H54 (cell line): ENCODE measurements around the gene TSPY9.
"Not testable (repeated sequence)": the region's sequence is repeated elsewhere in the genome, so short reads cannot be mapped to it uniquely, and the experiment has no call there.

Source experiments
- DNase-seq: peaks from one replicate; pipeline ENCODE4 v3.0.0; 2011; ENCODE audit warnings: low spot score, mixed read lengths; ENCODE audit not compliant: insufficient read length
- FAIRE-seq: peaks from 3 replicates; lab custom pipeline; 2011; peaks lifted over from hg19 to GRCh38; lab: Jason Lieb, UNC

The TSPY9 gene

GRCh38 chrY:9486967-9487366, at the start of gene TSPY9:
TSS of gene TSPY9 (plus strand) at chrY:9487267. CDS start at chrY:9487313, 46 bp downstream.
- not testable (repeated sequence) for FAIRE-seq, DNase-seq

DNA sequence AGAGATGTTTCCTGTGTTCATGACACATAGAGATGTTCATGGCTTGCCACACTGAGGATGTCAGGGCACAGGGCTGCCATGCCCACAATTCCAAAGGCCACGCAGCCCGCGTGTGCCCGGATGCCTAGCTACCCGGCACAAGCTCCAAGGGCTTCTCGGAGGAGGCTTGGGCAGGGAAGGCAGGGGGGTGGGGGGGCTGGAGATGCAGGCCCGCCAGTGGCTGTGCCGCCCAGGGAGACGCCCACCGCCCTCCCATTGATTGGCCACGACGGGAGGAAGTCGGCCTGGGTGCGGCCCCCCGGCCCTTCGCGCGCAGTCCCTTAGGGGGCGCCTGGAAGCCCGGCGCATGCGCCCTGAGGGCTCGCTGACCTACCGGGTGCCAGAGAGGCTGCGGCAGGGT, 20.4 kb upstream of the TSPY9 start, which contains the start of gene TSPY1:
Gene TSPY1 (plus strand): TSS at position 301 of the 400 bp plus-strand sequence. CDS start 46 bp downstream, at position 347.
- not testable (repeated sequence) for FAIRE-seq, DNase-seq

- DNase-seq, FAIRE-seq: not testable (repeated sequence)
Measured at GRCh38 chrY:9504396-9504795, 17.3 kb downstream of the TSPY9 start.

DNA sequence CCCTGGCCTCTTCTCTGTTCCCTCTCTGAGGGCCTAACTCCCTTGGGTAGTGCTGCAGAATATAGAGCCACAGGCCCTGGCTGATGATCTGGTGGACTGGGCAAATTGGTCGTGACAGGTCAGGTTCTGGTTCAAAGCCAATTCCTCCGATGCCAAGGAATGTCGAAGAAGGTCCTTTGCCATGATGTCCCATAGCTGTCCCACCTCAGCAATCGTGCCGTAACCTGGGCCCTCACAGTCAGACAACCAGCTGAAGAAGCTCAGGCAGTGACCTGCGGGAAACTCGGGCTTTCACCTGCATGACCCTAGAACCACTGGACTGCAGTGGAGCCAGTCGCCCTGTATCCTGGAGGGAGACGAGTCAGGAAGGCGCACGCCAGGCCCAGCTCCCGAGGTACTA, 29.2 kb downstream of the TSPY9 start:
- FAIRE-seq, result not testable (repeated sequence)

GRCh38 chrY:9527580-9527979, 40.5 kb downstream of the TSPY9 start, which contains the start of gene TSPY10:
TSS of gene TSPY10 (plus strand) at chrY:9527880. CDS start at chrY:9527926, 46 bp downstream.
- FAIRE-seq, DNase-seq: not testable (repeated sequence)

More for the DNA sequence above, 29.2 kb downstream of the TSPY9 start:
- DNase-seq, result not testable (repeated sequence)
